ENCODE results near the gene HOXC6. TPM values are rescaled to one million over a fixed set of nuclear protein-coding genes. Genes with fewer than 3 reads are reported as not detected.

Gene HOXC6
- total and polyA plus RNA-seq, 2 of the 13 experiments (the other 11 are each of a cell fraction or from before 2014, with no cell fraction given), result not detected

GRCh38 chr12:54042970-54043853, 15.0 kb downstream of the HOXC6 start:
- H2AFZ ChIP-seq (ENCODE audit: low read length), result no peak overlapping the region
- no peaks in the 10 kb centered on the region for H3K79me2 ChIP-seq (ENCODE audit: insufficient read depth, low read length)
- H3K4me2 ChIP-seq (ENCODE audit: low read depth, low read length), result no peak overlapping the region
- in situ Hi-C loops (cut with HindIII; ENCODE audit: extremely low pct_ligation_motif_present, low pct_unique_long_range_greater_than_20kb), result no loop called here
- no peak overlapping the region for H3K27ac ChIP-seq (ENCODE audit: extremely low read length, insufficient read depth, low read length)
- TF ChIP-seq CENPT (CRISPR knock-in tag; IDR thresholded peaks at IDR 0.05; ENCODE audit: low read depth), result no peak
- no peak for TF ChIP-seq ZNF367 (CRISPR knock-in tag; IDR thresholded peaks at IDR 0.05; ENCODE audit: borderline replicate concordance)
- TF ChIP-seq, protein P1, sequence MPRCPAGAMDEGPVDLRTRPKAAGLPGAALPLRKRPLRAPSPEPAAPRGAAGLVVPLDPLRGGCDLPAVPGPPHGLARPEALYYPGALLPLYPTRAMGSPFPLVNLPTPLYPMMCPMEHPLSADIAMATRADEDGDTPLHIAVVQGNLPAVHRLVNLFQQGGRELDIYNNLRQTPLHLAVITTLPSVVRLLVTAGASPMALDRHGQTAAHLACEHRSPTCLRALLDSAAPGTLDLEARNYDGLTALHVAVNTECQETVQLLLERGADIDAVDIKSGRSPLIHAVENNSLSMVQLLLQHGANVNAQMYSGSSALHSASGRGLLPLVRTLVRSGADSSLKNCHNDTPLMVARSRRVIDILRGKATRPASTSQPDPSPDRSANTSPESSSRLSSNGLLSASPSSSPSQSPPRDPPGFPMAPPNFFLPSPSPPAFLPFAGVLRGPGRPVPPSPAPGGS (CRISPR knock-in tag; IDR thresholded peaks at IDR 0.05), result no peak
- no peak for TF ChIP-seq ZNF207 (IDR thresholded peaks at IDR 0.05; ENCODE audit: borderline replicate concordance)
- no peak for TF ChIP-seq NFIB (CRISPR knock-in tag; IDR thresholded peaks at IDR 0.05; ENCODE audit: borderline replicate concordance)
- TF ChIP-seq ZNF383 (CRISPR knock-in tag; IDR thresholded peaks at IDR 0.05; ENCODE audit: borderline replicate concordance), result no peak
- TF ChIP-seq ZNF672 (CRISPR knock-in tag; IDR thresholded peaks at IDR 0.05), result no peak
- no peak for TF ChIP-seq ZNF850 (CRISPR knock-in tag; conservative IDR thresholded peaks at IDR 0.05)
- no peak for TF ChIP-seq STAT6 (CRISPR knock-in tag; IDR thresholded peaks at IDR 0.05; ENCODE audit: borderline replicate concordance)
- WGBS (ENCODE audit: low lambda C conversion rate), result 11% methylated on average over 6 of the region's 6 CpGs
- H3K4me3 ChIP-seq (replicated peaks in 1 of 3; ENCODE audit: insufficient read depth in 1 of 3, low read depth in 2 of 3, low read length in 3 of 3), result no peak overlapping the region
- ChIA-PET CTCF (ENCODE audit: low intra/inter-chr PET ratio, low total read pairs) (no interaction called here), POLR2A (no interaction called here)
- H3K4me1 ChIP-seq (ENCODE audit: insufficient read depth, low read length), result no peaks in the 10 kb centered on the region
- no peaks in the 10 kb centered on the region for H4K20me1 ChIP-seq (ENCODE audit: insufficient read depth, low read length)
- DNase-seq (ENCODE audit: low spot score), result no peak
- no peaks in the 10 kb centered on the region for H3K36me3 ChIP-seq (replicated peaks in 1 of 2; ENCODE audit: control insufficient read depth in 1 of 2, insufficient read depth in 2 of 2, low read length in 2 of 2)
- peaks cover 9 to 69% of the 10 kb centered on the region in 2 experiments for H3K27me3 ChIP-seq (ENCODE audit: control insufficient read depth in 1 of 2, insufficient read depth in 2 of 2, low read length in 2 of 2)
- H3K9ac ChIP-seq (ENCODE audit: insufficient read depth, low read depth, low read length), result no peak overlapping the region
- intact Hi-C loops (cut with micrococcal nuclease; ENCODE audit: unreplicated experiment), result no loop called here
- no TSS peak for BruUV-seq (replicated peaks)
- no peak for FAIRE-seq
- H3K9me3 ChIP-seq (ENCODE audit: low read length), result no peaks in the 10 kb centered on the region
- ATAC-seq, result no peak

Data from HepG2 (cell line).